NCI-H748 (cell line): Measurements from ENCODE around the gene CUX1.
"Not testable (repeated sequence)": the region's sequence is repeated elsewhere in the genome, so short reads cannot be mapped to it uniquely, and the experiment has no call there.

Experiments
- DNase-seq: peaks from one replicate; lab custom pipeline; 2025; ENCODE audit not compliant: unreplicated experiment; lab: John Stamatoyannopoulos, UW

Gene CUX1

GRCh38 chr7:101849314-101849713 is 31.9 kb downstream of the CUX1 start:
- not testable (repeated sequence) for DNase-seq

GRCh38 chr7:101852364-101852763 is 34.9 kb downstream of the CUX1 start:
- not testable (repeated sequence) for DNase-seq

- no peak for DNase-seq
Observed at GRCh38 chr7:101853684-101854083, 36.3 kb downstream of the CUX1 start.

GRCh38 chr7:101854084-101854865 is 36.8 kb downstream of the CUX1 start:
- no peak for DNase-seq

- peak; percentile 85 for DNase-seq
Observed at GRCh38 chr7:101856473-101857357, 39.3 kb downstream of the CUX1 start.

- DNase-seq = no peak
Observed at GRCh38 chr7:101857358-101857811, 40.0 kb downstream of the CUX1 start.

- DNase-seq = no peak
Observed at GRCh38 chr7:101858437-101859385, 41.3 kb downstream of the CUX1 start.

- no peak for DNase-seq
Observed at GRCh38 chr7:101859411-101860106, 42.1 kb downstream of the CUX1 start.

GRCh38 chr7:101860316-101861217 is 43.1 kb downstream of the CUX1 start:
- DNase-seq = no peak

GRCh38 chr7:101861218-101861775 is 43.9 kb downstream of the CUX1 start:
- no peak for DNase-seq

- peak; percentile 9 for DNase-seq
Observed at GRCh38 chr7:101862280-101863220, 45.1 kb downstream of the CUX1 start.

GRCh38 chr7:101863598-101863997 is 46.2 kb downstream of the CUX1 start:
- DNase-seq = no peak

GRCh38 chr7:101864039-101864438 is 46.6 kb downstream of the CUX1 start:
- DNase-seq = no peak

GRCh38 chr7:101865031-101865430 is 47.6 kb downstream of the CUX1 start:
- DNase-seq = no peak

GRCh38 chr7:101865455-101865854 is 48.0 kb downstream of the CUX1 start:
- DNase-seq = no peak

- no peak for DNase-seq
Observed at GRCh38 chr7:101866328-101866727, 48.9 kb downstream of the CUX1 start.

- DNase-seq = no peak
Observed at GRCh38 chr7:101867265-101867664, 49.8 kb downstream of the CUX1 start.

GRCh38 chr7:101867681-101868080 is 50.3 kb downstream of the CUX1 start:
- not testable (repeated sequence) for DNase-seq
